Measurements from ENCODE around the gene SCLT1.

DNA sequence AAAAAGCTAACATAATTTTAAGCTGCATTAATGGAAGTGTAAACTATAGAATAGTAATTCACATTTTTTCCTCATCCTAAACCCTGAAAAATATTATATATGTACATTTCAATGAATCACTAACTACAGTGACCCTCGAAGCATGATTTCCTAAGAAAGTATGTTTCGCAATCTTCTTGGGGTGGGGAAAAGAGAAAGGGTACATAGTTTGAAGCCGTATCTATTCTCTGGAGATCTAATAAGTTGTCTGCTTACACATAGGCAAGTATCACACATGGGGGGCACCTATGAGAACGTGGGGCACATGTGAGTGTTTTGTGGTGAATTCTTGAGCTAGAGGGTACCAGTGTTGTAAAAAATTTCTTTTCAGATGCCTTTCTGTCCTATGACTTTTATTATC, 212.7 kb downstream of the SCLT1 start:
- TF ChIP-seq, protein P1, sequence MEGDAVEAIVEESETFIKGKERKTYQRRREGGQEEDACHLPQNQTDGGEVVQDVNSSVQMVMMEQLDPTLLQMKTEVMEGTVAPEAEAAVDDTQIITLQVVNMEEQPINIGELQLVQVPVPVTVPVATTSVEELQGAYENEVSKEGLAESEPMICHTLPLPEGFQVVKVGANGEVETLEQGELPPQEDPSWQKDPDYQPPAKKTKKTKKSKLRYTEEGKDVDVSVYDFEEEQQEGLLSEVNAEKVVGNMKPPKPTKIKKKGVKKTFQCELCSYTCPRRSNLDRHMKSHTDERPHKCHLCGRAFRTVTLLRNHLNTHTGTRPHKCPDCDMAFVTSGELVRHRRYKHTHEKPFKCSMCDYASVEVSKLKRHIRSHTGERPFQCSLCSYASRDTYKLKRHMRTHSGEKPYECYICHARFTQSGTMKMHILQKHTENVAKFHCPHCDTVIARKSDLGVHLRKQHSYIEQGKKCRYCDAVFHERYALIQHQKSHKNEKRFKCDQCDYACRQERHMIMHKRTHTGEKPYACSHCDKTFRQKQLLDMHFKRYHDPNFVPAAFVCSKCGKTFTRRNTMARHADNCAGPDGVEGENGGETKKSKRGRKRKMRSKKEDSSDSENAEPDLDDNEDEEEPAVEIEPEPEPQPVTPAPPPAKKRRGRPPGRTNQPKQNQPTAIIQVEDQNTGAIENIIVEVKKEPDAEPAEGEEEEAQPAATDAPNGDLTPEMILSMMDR (IDR thresholded peaks at IDR 0.05): no peak
- no peak for TF ChIP-seq POLR2A (IDR thresholded peaks at IDR 0.05)

All from breast epithelium (tissue), 3 donors.